ENCODE measurements around the gene FYN. TPM values are rescaled to one million over a fixed set of nuclear protein-coding genes. Genes with fewer than 3 reads are reported as not detected.

Gene FYN
- total and polyA plus RNA-seq, 9 of the 15 experiments (the other 6 are each of a cell fraction or from before 2014, with no cell fraction given): 2.9 to 22.1 (median 11.4) TPM

GRCh38 chr6:111689946-111690345 lies 183.3 kb downstream of the FYN start (continued):
- TF ChIP-seq GTF3C2 (IDR thresholded peaks at IDR 0.05; ENCODE audit: borderline replicate concordance, extremely low read depth, insufficient read length): no peak
- TF ChIP-seq SRSF3 (IDR thresholded peaks at IDR 0.05; ENCODE audit: insufficient read depth, low read length): no peak
- TF ChIP-seq RBM34 (IDR thresholded peaks at IDR 0.05; ENCODE audit: borderline replicate concordance, insufficient read depth, low read length): no peak
- no peak for TF ChIP-seq SFPQ (IDR thresholded peaks at IDR 0.05; ENCODE audit: low read depth, low read length)
- no peak for TF ChIP-seq ZNF511 (CRISPR knock-in tag; IDR thresholded peaks at IDR 0.05)
- TF ChIP-seq MAFG (tag; conservative IDR thresholded peaks at IDR 0.05): no peak
- no peak for TF ChIP-seq GATAD2B (IDR thresholded peaks at IDR 0.05; ENCODE audit: borderline replicate concordance)
- no peak for TF ChIP-seq HEY1 (CRISPR knock-in tag; IDR thresholded peaks at IDR 0.05; ENCODE audit: borderline replicate concordance)

Data from K562 (cell line).